Pancreas (tissue), 10 donors: ENCODE measurements around the gene RAI1. TPM values are rescaled to one million over a fixed set of nuclear protein-coding genes. Genes with fewer than 3 reads are reported as not detected.

Experiments used
- ATAC-seq, 4 donors: fragments of 200-7000 bp; cut with Tn5 transposase; one replicate each; pipeline versions ENCODE4 v1.8.0 to v1.9.1; 2020; ENCODE audit warnings: mild to moderate bottlenecking in 4 of 4, moderate library complexity in 4 of 4
- DNase-seq, 6 donors: peaks; one replicate each; pipeline ENCODE4 v3.0.0-alpha.2; 2020
- FAIRE-seq: peaks from 2 replicates; lab custom pipeline; 2012; peaks lifted over from hg19 to GRCh38; lab: Jason Lieb, UNC
- H3K27ac ChIP-seq, 4 donors: fragments of 200-600 bp; sonication (generic); 1 replicate in 3 of 4; 2 replicates in 1 of 4; pipeline versions ENCODE4 v1.5.0 to v1.8.0; 2020
- H3K27me3 ChIP-seq, 4 donors: fragments of 200-600 bp; one replicate each; pipeline ENCODE4 v1.8.0; 2021
- H3K36me3 ChIP-seq, 3 donors: fragments of 200-600 bp; sonication (generic) in 1 of 3; one replicate each; pipeline versions ENCODE4 v1.5.0 to v1.8.0; 2020 to 2021
- H3K4me1 ChIP-seq, 3 donors: fragments of 200-600 bp; one replicate each; pipeline ENCODE4 v1.8.0; 2021
- H3K4me3 ChIP-seq, 4 donors: fragments of 200-600 bp; sonication (generic) in 2 of 4; one replicate each; pipeline versions ENCODE4 v1.5.0 to v1.8.0; 2020 to 2021
- H3K9me3 ChIP-seq, 4 donors: fragments of 200-600 bp; one replicate each; pipeline ENCODE4 v1.8.0; 2021
- WGBS, 2 donors: extraction: QIAGEN DNeasy Blood & Tissue Kit; methylation state at CpG; one replicate each; pipeline ENCODE4 v1.1.7; 2013; 5-methylcytosine and 5-hydroxymethylcytosine counted together
- intact Hi-C, 3 donors: fragments of 100-400 bp; cut with DNase I; formaldehyde crosslinking; loops; one replicate each; pipeline versions ENCODE4 v1.11.1 to v1.14.2; 2022
- polyA plus RNA-seq, 2 donors: library from polyadenylated mRNA; stranded (reverse); fragments of 200-250 nt; gene quantifications; one replicate each; pipeline ENCODE4 v1.2.3, GENCODE V29; 2013
- total RNA-seq, 6 donors: library from RNA; stranded (reverse); fragmentation: NEBNext Ultra II Directional in 4 of 6; extraction: Animal tissue kit (Norgen Biotek cat#: 25700) in 4 of 6; gene quantifications; one replicate each; pipeline versions ENCODE4 v1.2.1 to v1.2.4, GENCODE V29; 2021 to 2023
- TF ChIP-seq, protein P1 (sequence below), 4 donors: fragments of 200-600 bp; sonication (generic) in 3 of 4; IDR thresholded peaks; one replicate each; pipeline versions ENCODE4 v1.5.0 to v1.8.0; 2021; ENCODE audit warnings: antibody characterized with exemption in 4 of 4
- donor health status: healthy with polysubstance abuse.
- donor health status: DM: no; HTN: no; CAD: no; lungs with moderate emphysema.
- donor health status: DM: no; HTN: no; CAD: no.
- donor health status: control.
- donor health status: control.
- donor health status: Bipolar disorder and iron deficiency.
- donor health status: DM: yes; HTN: yes; CAD: no.
- donor health status: DM: no; HTN: no; CAD: no.
- donor health status: DM: no; HTN: no; CAD: no.
- donor health status: DM: yes; HTN: yes; CAD: no.

Gene RAI1
- total and polyA plus RNA-seq, 8 donors: 12.1 to 23.9 (median 16.7) TPM

DNA sequence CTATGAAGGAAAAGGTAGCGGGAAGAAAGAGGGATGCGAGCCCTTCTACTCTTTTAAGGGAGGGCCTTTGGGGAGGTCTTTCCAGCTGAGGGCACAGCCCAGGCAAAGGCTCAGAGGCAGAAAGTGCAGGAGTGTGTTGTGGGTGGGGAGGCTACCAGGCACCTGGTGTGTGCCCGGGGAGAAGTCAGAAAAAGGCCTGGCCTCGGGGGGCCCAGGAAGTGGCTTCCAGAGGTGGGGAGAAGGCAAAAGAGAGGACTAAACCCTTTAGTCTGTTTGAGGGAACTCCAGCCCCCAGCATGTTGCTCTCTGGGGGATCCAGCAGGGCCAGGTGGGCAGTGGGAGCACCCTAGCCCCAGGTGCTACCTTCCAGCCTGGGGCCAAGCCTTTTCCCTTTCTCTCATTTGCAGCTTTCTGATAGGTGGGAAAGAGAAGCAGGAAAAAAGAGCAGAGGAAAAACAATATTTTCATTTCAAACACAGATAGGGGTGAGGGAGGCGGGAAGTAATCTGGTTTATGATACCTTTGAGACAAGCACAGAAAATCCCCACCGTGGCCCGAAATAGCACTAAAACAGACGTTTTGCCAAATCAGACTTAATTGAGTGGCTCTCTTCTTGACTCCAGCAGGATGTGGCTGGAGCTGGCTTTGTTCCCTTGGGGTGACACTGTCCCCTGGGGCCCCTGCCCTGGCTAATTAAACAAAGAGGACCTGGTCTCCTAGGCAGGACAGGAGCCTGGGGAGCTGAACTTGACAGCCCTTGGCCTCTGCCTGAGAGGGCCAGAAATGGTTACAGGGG, 10.4 kb downstream of the RAI1 start:
- FAIRE-seq (no peak), ATAC-seq (no peak), DNase-seq (peak in 1 of 6 donors; percentile 51)
- Histone ChIP-seq H3K27me3 (no peaks in the 10 kb centered on the region), H3K27ac (peak overlapping the region; percentile 94 to 98 (median 96)), H3K4me1 (peaks cover 28 to 42% (median 30%) of the 10 kb centered on the region in 3 donors), H3K36me3 (no peaks in the 10 kb centered on the region), H3K4me3 (no peak overlapping the region), H3K9me3 (no peaks in the 10 kb centered on the region)
- WGBS, 2 donors: 52 to 55% methylated on average over 8 of the region's 8 CpGs
- TF ChIP-seq, protein P1, sequence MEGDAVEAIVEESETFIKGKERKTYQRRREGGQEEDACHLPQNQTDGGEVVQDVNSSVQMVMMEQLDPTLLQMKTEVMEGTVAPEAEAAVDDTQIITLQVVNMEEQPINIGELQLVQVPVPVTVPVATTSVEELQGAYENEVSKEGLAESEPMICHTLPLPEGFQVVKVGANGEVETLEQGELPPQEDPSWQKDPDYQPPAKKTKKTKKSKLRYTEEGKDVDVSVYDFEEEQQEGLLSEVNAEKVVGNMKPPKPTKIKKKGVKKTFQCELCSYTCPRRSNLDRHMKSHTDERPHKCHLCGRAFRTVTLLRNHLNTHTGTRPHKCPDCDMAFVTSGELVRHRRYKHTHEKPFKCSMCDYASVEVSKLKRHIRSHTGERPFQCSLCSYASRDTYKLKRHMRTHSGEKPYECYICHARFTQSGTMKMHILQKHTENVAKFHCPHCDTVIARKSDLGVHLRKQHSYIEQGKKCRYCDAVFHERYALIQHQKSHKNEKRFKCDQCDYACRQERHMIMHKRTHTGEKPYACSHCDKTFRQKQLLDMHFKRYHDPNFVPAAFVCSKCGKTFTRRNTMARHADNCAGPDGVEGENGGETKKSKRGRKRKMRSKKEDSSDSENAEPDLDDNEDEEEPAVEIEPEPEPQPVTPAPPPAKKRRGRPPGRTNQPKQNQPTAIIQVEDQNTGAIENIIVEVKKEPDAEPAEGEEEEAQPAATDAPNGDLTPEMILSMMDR (IDR thresholded peaks at IDR 0.05): no peak
- intact Hi-C loops: loop anchor here in 1 of 3 donors (10.0 kb wide), 1 partner anchor 53 kb away; no protein-coding TSS in a partner anchor

DNA sequence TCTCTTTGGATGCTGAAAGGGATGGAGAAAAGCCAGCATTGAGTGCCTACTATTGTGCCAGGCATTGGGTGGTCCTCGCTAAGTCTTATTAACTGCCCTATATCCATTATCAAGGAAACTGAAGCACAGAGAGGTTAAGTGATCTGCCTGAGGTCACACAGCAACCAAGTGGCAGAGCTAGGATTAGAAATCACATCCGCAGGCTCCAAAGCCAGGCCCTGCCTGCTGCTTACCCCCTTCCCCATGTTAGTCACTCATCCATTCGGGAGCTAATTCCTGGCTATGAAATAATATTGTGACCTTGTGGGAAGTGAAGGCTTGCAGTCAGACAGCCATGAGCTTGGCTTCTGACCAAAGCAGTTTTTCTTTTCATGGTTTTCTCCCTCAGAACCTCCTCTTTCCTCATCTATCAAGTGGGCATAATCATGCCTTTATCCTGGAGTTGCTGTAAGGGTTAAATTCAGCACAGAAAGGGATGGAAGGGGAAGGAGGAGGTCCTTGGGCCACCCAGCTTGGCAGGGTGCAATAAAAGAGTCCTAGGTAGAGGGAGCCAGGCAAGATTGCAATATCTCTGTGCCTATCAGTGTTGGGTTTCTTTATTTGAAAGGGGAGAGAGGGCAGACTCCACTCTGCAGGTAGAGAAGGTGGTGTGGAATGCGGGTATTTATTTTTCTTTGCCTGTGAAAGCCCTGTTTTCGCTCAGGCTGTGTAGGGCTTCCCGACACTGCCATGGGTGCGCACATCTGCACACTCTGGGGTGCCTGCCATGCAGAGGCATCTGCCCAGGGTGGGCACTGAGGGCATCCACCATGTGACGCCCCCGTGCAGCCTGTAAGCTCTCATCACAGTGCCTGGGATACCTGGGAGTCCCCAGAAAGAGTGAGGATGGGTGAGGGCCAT, 11.3 kb downstream of the RAI1 start:
- peak overlapping the region in 2 of 4 donors; percentile 67 to 74 for H3K4me3 ChIP-seq
- H3K27me3 ChIP-seq: no peaks in the 10 kb centered on the region
- no peaks in the 10 kb centered on the region for H3K36me3 ChIP-seq
- no peak for DNase-seq
- peaks cover 28 to 45% (median 30%) of the 10 kb centered on the region in 3 donors for H3K4me1 ChIP-seq
- H3K27ac ChIP-seq: peak overlapping the region; percentile 94 to 98 (median 96)
- no peak for ATAC-seq
- no peaks in the 10 kb centered on the region for H3K9me3 ChIP-seq
- intact Hi-C loops: loop anchor here in 1 of 3 donors (10.0 kb wide), 1 partner anchor 52 kb away; no protein-coding TSS in a partner anchor
- FAIRE-seq: no peak
- TF ChIP-seq, protein P1 (IDR thresholded peaks at IDR 0.05): no peak
- 50 to 52% methylated on average over 9 of the region's 9 CpGs for WGBS, 2 donors

DNA sequence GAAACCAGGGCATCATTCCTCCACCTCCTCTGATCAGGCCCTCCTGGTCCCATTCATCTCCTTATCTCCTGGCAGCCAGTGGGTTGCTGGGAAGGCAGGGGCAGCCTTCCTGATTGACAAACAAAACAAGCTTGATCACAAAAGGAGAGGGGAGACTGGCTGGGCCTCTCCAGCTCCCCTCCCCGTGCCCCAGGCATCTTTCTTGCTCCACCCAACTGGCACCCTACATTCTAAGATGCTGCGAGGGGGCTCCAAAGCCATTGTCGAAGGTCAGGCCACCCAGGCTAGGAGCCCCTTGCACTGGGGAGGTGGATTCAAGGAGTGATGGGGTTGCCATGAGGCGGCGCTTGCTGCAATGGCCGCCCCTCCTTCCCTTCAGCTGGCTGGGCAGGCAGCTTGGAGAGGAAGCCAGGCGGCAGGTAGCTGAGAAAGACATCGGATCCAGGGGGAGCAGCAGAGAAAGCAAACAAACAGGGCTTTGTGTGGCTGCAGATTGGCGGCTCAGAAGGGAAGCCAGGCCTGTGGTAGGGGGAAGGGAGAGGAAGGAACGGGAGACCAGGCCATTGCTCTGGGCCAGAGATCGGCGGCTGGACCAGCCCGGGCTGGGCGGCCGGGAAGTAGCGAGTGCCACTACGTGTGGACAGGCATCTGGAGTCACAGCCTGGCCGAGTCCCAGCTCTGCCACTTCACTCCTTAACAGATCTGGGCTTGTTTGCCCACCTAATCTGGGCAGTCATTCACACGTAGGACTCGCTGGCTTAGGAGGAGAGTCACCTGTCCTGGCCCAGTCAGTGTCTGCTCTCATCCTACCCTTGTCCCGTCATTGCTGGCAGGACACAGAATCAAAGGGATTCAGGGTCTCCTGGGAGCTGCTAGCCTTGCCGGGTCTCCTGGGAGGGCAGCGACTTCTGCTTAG, 12.3 kb downstream of the RAI1 start:
- intact Hi-C loops: loop anchor here in 1 of 3 donors (10.0 kb wide), 1 partner anchor 51 kb away; no protein-coding TSS in a partner anchor
- no peaks in the 10 kb centered on the region for H3K36me3 ChIP-seq
- no peak for FAIRE-seq
- ATAC-seq: peak; percentile 65 to 70 (median 66)
- no peaks in the 10 kb centered on the region for H3K27me3 ChIP-seq
- no peaks in the 10 kb centered on the region for H3K9me3 ChIP-seq
- peaks cover 28 to 47% (median 30%) of the 10 kb centered on the region in 3 donors for H3K4me1 ChIP-seq
- 6 to 7% methylated on average over 23 of the region's 23 CpGs for WGBS, 2 donors
- H3K27ac ChIP-seq: peak overlapping the region; percentile 94 to 98 (median 96)
- peak overlapping the region in 2 of 4 donors; percentile 67 to 74 for H3K4me3 ChIP-seq
- peak; percentile 73 to 90 (median 82) for DNase-seq
- TF ChIP-seq, protein P1 (IDR thresholded peaks at IDR 0.05): no peak
